ENCODE data around the gene CASP10. TPM values are rescaled to one million over a fixed set of nuclear protein-coding genes. Genes with fewer than 3 reads are reported as not detected.
"Not testable (repeated sequence)": the region's sequence is repeated elsewhere in the genome, so short reads cannot be mapped to it uniquely, and the experiment has no call there.

Gene CASP10
- total and polyA plus RNA-seq, 2 of the 4 experiments (the other 2 are of a cell fraction), result 0.12 to 0.90 TPM

- no peak for TF ChIP-seq MAZ (IDR thresholded peaks at IDR 0.05; ENCODE audit: borderline replicate concordance, low read depth, low read length)
- TF ChIP-seq RFX5 (IDR thresholded peaks at IDR 0.05; ENCODE audit: low read depth, low read length), result no peak
- no peak for TF ChIP-seq SMC3 (IDR thresholded peaks at IDR 0.05; ENCODE audit: low read depth, low read length)
- no peak for TF ChIP-seq CHD1 (IDR thresholded peaks at IDR 0.05; ENCODE audit: low read depth, low read length)
- TF ChIP-seq CEBPB (IDR thresholded peaks at IDR 0.05; ENCODE audit: low read depth, low read length), result peak; percentile 74
Measured at GRCh38 chr2:201149064-201149820, 33.7 kb upstream of the CASP10 start (continued).

- dilution Hi-C loops (cut with HindIII; ENCODE audit: low sequenced_read_pairs, unreplicated experiment); H3K9me3 ChIP-seq (ENCODE audit: control insufficient read depth, insufficient read depth, low read length); H3K4me3 ChIP-seq (ENCODE audit: insufficient read depth, low read depth, low read length); ATAC-seq (ENCODE audit: low read depth); H3K27me3 ChIP-seq (ENCODE audit: control insufficient read depth, insufficient read depth, low read length); POLR2A ChIA-PET (ENCODE audit: unreplicated experiment); BruUV-seq (replicated peaks); H4K20me1 ChIP-seq (ENCODE audit: insufficient read depth, low read length); in situ Hi-C loops (cut with MboI; ENCODE audit: low sequenced_read_pairs); CTCF ChIA-PET; H3K9ac ChIP-seq (ENCODE audit: low read depth, low read length): not testable (repeated sequence)
- H2AFZ ChIP-seq (replicated peaks; ENCODE audit: low read length, poor library complexity), result peak overlapping the region; percentile 16
- H3K56ac ChIP-seq (ENCODE audit: extremely low read depth, insufficient read depth, low read length), result peak overlapping the region; percentile 7; the same call in 1 of the 2 replicates
- H2BK20ac ChIP-seq (ENCODE audit: low read depth, low read length), result peak overlapping the region; percentile 88
- H2AK5ac ChIP-seq (ENCODE audit: low read depth, low read length), result peak overlapping the region; percentile 99
- intact Hi-C loops (cut with micrococcal nuclease), result loop anchor here (2.0 kb wide), 2 partner anchors 21 to 33 kb away; partner anchors contain the start of gene CFLAR
- H3K4me1 ChIP-seq (ENCODE audit: control insufficient read depth, insufficient read depth, low read length), result peaks cover 19% of the 10 kb centered on the region
- H3K79me1 ChIP-seq (ENCODE audit: low read depth in 1 of 2, low read length in 2 of 2), result peaks cover 12 to 42% of the 10 kb centered on the region in 2 experiments
- H4K5ac ChIP-seq (ENCODE audit: low read depth, low read length), result peak overlapping the region; percentile 23; the same call in 1 of the 2 replicates
- peak overlapping the region; percentile 70 for H3K27ac ChIP-seq (ENCODE audit: insufficient read depth, low read length)
- H2BK15ac ChIP-seq (ENCODE audit: low read depth, low read length), result peak overlapping the region; percentile 83
- 20% methylated on average over 1 of the region's 8 CpGs; no CpG with 5 or more reads in 1 of the 2 experiments for WGBS, 2 experiments (ENCODE audit: extremely low coverage in 2 of 2, insufficient read length in 1 of 2)
- peak overlapping the region; percentile 18; the same call in 1 of the 2 replicates for H3K18ac ChIP-seq (ENCODE audit: low read depth, low read length)
- peak overlapping the region; percentile 84 for H2BK120ac ChIP-seq (ENCODE audit: low read depth, low read length)
- peak overlapping the region; percentile 19; the same call in 1 of the 2 replicates for H3K4me2 ChIP-seq (ENCODE audit: low read depth, low read length)
- H3K36me3 ChIP-seq (ENCODE audit: control insufficient read depth, insufficient read depth, low read length), result peaks cover 21% of the 10 kb centered on the region
- peaks cover 20% of the 10 kb centered on the region; the same call in 1 of the 2 replicates for H3K9me1 ChIP-seq (ENCODE audit: insufficient read depth, low read length)
- peak overlapping the region; percentile 68 for H2AK9ac ChIP-seq (replicated peaks; ENCODE audit: low read depth, low read length, poor library complexity)
- H4K91ac ChIP-seq (ENCODE audit: insufficient read depth, low read depth, low read length), result peak overlapping the region; percentile 80
- peak overlapping the region; percentile 53 for H3K14ac ChIP-seq (replicated peaks; ENCODE audit: low read depth, low read length)
- peak overlapping the region; percentile 83 for H2BK5ac ChIP-seq (ENCODE audit: low read depth, low read length, poor library complexity, severe bottlenecking)
- peak overlapping the region; percentile 55; the same call in 1 of the 2 replicates for H3K23ac ChIP-seq (ENCODE audit: low read depth, low read length)
- DNase-seq, result peak; percentile 38
- H3K4ac ChIP-seq (ENCODE audit: low read depth, low read length), result peak overlapping the region; percentile 89
- peak overlapping the region; percentile 82 to 83 for H4K8ac ChIP-seq (ENCODE audit: low read depth in 2 of 2, low read length in 2 of 2)
Measured at GRCh38 chr2:201149821-201150165, 33.1 kb upstream of the CASP10 start.

All from IMR-90 (cell line).